ENCODE data around the gene PIK3R1.

DNA sequence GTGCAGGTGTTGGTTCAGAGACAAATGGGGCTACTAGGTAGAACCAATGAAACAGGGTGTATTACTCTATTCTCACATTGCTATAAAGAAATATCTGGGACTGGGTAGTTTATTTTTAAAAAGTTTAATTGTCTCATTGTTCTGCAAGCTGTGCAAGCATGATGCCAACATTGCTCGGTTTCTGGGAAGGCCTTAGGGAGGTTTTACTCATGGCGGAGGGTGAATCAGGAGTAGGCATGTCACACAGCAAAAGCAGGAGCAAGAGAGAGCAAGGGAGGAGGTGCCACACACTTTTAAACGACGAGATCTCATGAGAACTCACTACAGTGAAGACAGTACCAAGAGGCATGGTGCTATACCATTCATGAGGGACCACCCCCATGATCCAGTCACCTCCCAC is 134.6 kb downstream of the PIK3R1 start:
- TF ChIP-seq, protein P1, sequence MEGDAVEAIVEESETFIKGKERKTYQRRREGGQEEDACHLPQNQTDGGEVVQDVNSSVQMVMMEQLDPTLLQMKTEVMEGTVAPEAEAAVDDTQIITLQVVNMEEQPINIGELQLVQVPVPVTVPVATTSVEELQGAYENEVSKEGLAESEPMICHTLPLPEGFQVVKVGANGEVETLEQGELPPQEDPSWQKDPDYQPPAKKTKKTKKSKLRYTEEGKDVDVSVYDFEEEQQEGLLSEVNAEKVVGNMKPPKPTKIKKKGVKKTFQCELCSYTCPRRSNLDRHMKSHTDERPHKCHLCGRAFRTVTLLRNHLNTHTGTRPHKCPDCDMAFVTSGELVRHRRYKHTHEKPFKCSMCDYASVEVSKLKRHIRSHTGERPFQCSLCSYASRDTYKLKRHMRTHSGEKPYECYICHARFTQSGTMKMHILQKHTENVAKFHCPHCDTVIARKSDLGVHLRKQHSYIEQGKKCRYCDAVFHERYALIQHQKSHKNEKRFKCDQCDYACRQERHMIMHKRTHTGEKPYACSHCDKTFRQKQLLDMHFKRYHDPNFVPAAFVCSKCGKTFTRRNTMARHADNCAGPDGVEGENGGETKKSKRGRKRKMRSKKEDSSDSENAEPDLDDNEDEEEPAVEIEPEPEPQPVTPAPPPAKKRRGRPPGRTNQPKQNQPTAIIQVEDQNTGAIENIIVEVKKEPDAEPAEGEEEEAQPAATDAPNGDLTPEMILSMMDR (conservative IDR thresholded peaks at IDR 0.05; ENCODE audit: low read depth, low read length), result no peak
- TF ChIP-seq MAFK (IDR thresholded peaks at IDR 0.05; ENCODE audit: low read depth, low read length) (no peak), RCOR1 (IDR thresholded peaks at IDR 0.05; ENCODE audit: insufficient replicate concordance, low read length) (no peak), POLR2A (IDR thresholded peaks at IDR 0.05; ENCODE audit: low read depth, low read length) (no peak), RFX5 (IDR thresholded peaks at IDR 0.05; ENCODE audit: low read depth, low read length) (no peak)
